ENCODE results near the gene SLC38A8.

DNA sequence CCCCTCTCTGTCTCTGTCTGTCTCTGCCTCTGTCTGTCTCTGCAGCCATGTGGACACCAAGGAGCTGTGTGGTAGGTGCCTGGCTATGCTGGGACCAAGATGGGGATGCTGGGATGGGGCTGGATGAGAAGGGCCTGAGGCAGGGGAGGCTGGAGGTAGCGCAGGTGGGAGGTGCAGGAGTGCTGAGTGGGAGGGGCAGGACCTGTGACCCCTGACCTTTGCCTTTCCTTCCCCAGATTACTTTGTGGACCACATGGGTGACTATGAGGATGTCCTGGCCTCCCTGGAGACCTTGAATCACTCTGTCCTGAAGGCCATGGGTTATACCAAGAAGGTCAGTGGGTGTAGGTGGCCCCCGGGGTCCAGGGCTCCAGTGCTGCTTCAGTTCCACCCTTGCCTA lies 61.8 kb downstream of the SLC38A8 start:
- TF ChIP-seq, protein P1, sequence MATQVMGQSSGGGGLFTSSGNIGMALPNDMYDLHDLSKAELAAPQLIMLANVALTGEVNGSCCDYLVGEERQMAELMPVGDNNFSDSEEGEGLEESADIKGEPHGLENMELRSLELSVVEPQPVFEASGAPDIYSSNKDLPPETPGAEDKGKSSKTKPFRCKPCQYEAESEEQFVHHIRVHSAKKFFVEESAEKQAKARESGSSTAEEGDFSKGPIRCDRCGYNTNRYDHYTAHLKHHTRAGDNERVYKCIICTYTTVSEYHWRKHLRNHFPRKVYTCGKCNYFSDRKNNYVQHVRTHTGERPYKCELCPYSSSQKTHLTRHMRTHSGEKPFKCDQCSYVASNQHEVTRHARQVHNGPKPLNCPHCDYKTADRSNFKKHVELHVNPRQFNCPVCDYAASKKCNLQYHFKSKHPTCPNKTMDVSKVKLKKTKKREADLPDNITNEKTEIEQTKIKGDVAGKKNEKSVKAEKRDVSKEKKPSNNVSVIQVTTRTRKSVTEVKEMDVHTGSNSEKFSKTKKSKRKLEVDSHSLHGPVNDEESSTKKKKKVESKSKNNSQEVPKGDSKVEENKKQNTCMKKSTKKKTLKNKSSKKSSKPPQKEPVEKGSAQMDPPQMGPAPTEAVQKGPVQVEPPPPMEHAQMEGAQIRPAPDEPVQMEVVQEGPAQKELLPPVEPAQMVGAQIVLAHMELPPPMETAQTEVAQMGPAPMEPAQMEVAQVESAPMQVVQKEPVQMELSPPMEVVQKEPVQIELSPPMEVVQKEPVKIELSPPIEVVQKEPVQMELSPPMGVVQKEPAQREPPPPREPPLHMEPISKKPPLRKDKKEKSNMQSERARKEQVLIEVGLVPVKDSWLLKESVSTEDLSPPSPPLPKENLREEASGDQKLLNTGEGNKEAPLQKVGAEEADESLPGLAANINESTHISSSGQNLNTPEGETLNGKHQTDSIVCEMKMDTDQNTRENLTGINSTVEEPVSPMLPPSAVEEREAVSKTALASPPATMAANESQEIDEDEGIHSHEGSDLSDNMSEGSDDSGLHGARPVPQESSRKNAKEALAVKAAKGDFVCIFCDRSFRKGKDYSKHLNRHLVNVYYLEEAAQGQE (IDR thresholded peaks at IDR 0.05; ENCODE audit: borderline replicate concordance): no peak
- TF ChIP-seq EZH2 (IDR thresholded peaks at IDR 0.05; ENCODE audit: borderline replicate concordance, insufficient read depth, low read length, poor library complexity, severe bottlenecking): no peak
- no peak for TF ChIP-seq SMC3 (conservative IDR thresholded peaks at IDR 0.05; ENCODE audit: poor library complexity)
- TF ChIP-seq, protein P2, sequence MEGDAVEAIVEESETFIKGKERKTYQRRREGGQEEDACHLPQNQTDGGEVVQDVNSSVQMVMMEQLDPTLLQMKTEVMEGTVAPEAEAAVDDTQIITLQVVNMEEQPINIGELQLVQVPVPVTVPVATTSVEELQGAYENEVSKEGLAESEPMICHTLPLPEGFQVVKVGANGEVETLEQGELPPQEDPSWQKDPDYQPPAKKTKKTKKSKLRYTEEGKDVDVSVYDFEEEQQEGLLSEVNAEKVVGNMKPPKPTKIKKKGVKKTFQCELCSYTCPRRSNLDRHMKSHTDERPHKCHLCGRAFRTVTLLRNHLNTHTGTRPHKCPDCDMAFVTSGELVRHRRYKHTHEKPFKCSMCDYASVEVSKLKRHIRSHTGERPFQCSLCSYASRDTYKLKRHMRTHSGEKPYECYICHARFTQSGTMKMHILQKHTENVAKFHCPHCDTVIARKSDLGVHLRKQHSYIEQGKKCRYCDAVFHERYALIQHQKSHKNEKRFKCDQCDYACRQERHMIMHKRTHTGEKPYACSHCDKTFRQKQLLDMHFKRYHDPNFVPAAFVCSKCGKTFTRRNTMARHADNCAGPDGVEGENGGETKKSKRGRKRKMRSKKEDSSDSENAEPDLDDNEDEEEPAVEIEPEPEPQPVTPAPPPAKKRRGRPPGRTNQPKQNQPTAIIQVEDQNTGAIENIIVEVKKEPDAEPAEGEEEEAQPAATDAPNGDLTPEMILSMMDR (IDR thresholded peaks at IDR 0.05; ENCODE audit: poor library complexity, severe bottlenecking): no peak
- TF ChIP-seq POLR2AphosphoS5 (IDR thresholded peaks at IDR 0.05): no peak
- no peak for TF ChIP-seq TAF1 (IDR thresholded peaks at IDR 0.05; ENCODE audit: low read depth)
